ENCODE data around the gene ITGA2.

GRCh38 chr5:53091289-53091688 is 102.1 kb downstream of the ITGA2 start:
- TF ChIP-seq CTCF (IDR thresholded peaks at IDR 0.05) (no peak), EZH2 (IDR thresholded peaks at IDR 0.05; ENCODE audit: borderline replicate concordance, insufficient read depth, low read depth, low read length, poor library complexity, severe bottlenecking) (no peak)

Data from B cell (primary cell).